Measurements from ENCODE around the gene NHEJ1. TPM values are rescaled to one million over a fixed set of nuclear protein-coding genes. Genes with fewer than 3 reads are reported as not detected.

The NHEJ1 gene
- total RNA-seq, 1 donor from 2014 or later, result 16.4 TPM

GRCh38 chr2:219123356-219124135 is 37.1 kb downstream of the NHEJ1 start:
- no peak for DNase-seq (ENCODE audit: low read depth, low spot score)

DNA sequence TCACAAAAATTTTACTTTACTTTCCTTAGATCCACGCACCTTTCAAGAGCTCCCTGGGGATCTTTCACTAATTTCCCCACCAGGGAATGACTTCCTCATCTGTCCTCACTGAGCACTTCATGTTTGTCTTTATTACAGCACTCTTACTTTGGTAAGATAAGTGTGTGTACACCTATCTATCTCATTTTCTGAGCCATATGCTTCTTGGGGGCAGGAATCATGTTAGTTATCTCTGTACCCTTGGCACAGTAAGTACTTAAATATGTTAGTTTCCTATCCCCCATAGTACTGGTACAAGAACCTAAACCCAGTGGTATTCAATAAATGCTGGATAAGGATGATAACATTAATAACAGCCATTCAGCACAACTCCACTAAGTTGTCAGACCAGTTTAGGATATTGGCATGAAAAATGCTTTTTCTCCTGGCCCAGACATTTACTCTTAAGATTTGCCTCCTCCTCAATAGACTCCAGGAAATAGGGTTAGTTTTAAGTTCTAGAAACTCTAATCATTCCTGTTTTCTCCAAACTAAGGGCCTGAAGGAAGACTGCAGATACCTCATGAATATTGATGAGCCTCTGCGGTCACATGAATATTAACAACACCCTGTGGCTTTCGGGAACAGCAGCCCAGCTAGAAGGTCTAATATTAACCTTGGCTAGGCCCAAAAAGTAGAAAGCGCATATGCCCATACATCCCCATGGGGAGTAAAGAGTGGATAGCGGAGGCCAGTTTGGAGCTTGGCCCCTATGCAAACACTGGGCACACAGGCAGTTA is 38.2 kb downstream of the NHEJ1 start:
- no peak for DNase-seq (ENCODE audit: low read depth, low spot score)

GRCh38 chr2:219120082-219120481 is 40.5 kb downstream of the NHEJ1 start:
- no peak for DNase-seq (ENCODE audit: low read depth, low spot score)

- DNase-seq (ENCODE audit: low read depth, low spot score), result peak; percentile 8
These were observed 41.1 kb downstream of the NHEJ1 start for GRCh38 chr2:219119422-219120043.

DNA sequence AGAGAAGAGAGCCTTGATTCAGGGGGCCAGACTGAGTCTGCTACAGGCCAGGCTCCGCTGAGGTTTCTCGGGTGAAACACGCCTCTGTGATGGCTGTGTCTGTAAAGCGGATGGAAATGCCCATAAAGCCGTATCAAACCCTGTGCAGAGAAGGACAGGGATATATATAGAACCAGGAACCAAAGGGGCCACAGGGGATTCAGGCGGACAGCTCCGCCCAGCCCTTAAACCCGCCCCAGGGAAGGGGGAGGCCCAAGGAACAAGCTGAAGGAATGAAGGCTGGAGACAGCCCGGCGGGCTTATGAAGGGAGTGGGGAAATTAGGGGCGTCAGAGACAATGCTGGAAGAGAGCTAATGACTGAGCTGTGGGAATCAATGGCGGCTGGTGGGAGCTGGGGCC is 42.1 kb downstream of the NHEJ1 start:
- DNase-seq (ENCODE audit: low read depth, low spot score), result no peak

DNA sequence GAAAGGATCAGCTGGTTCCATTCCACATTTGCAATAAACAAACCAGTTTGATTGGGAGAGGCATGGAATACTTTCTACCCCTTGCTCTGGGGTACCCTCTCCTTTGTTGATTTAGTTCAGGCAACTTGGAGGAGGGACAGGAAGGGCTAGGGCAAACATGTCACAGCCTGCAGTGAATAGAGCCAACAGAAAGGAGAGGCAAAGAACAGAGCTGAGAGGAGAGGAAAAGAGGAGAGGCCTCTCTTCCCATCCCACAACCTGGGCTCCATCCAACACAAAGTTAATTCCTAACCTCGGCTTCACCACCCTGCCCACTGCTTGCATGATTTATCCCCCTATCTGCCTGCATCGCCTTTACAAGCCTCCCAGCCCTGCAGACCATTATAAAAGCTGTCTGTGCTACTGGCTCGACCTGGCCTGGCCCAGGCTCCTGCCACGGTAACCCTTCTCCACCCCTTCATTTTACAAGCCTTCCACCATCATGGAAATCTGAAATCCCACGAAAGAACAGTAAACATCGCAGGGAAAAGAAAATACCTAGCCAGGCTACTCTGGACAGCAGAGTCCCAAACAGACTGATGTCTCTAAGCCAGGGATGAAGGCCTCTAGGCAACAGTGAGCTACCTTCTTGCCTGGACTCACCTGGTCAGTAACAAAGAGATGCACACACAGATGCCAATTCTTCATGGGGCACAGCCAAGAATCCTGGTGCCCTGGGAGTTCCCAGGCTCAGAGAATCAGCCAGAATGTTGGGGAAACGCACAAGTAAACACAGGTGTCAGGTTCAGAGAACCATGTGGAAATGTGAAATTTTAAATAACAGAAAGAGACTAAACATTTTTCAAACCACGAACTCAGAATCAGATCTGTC is 43.6 kb downstream of the NHEJ1 start:
- DNase-seq (ENCODE audit: low read depth, low spot score), result no peak

DNA sequence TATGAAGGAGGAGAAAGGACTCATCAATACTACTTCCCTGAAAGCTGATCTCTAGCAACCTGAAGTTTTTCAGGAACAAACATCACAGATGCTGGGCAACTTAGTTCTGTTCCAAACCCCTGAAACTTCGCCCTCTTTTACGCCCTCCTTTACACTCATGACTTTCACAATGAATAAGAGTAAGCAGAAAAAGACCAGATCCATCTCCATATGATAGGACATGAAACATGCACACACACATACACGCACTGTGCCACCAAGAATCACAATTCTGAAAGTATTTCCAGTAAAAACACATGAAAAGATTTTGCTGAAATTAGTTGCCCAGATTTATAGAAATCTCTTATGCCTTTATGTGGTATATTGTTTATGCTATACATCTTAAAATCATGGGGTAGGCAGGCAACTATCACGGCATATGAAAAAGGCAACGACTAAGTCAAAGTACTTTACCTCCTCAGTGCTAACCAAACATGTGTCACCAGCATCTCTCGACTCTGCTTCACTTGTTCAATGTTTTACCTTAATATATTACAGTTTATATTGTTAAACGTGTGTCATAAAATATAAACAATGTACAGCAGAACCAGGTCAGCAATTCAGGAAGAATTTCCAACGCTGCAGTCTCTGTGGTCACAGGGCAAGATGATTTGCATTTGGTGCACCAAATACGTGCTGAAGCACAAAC is 47.8 kb downstream of the NHEJ1 start:
- DNase-seq (ENCODE audit: low read depth, low spot score), result no peak

DNA sequence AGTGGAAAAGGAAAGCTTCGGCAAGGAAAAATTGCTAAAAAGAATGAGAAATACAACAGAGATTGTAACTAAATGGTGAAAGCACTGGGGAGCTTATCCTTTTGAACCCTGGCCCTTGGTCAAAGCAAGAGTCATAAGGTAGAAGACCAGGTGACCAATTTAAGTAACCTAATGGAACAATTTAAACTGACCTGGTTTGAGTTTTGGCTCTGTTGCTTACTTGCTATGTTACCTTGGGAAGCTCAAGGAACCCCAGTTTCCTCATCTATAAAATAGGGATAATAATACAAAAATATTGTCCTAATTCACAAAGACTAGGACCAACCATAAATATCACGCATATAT is 48.6 kb downstream of the NHEJ1 start:
- DNase-seq (ENCODE audit: low read depth, low spot score), result no peak

- no peak for DNase-seq (ENCODE audit: low read depth, low spot score)
These were observed 49.1 kb downstream of the NHEJ1 start for GRCh38 chr2:219111375-219112061.

GRCh38 chr2:219109471-219109870 is 51.1 kb downstream of the NHEJ1 start:
- DNase-seq (ENCODE audit: low read depth, low spot score), result no peak

DNA sequence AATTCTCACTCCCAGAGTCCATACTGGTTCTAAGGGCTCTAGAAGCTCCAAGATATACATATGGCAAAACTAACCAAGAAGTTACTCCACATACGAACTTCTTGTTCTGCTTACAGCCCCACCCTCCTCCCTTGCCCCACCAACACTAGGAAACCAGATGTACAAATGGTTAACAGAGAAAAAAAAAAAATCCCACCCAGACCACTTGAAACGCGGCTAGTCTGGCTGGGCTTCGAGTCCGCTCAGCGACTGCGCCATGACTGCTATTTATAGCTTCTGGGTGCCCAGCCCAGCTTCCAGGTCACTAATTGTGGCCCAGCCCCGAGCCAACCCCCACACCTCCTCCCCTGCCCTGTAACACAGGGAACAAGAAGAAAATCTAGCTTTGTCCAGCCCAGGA is 52.9 kb downstream of the NHEJ1 start:
- DNase-seq (ENCODE audit: low read depth, low spot score), result no peak

DNA sequence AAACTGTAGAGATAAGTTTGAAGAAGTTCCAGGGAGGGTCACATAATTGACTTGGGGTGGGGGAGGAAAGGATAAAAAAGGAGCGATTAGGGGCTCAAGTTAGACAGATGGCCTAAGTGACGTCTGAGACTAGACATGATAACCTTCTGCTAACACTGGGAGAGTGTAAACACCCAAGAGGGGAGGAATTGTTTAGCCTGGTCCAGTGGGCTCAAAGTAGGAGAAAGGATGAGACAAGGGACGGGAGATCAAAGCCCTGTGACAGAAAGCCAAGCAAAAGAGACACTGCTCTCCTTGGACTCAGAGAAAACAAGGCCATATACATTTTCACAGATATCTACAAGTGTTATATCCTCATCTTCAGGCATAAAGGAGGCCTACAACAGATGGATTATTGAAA is 54.4 kb downstream of the NHEJ1 start:
- no peak for DNase-seq (ENCODE audit: low read depth, low spot score)

DNA sequence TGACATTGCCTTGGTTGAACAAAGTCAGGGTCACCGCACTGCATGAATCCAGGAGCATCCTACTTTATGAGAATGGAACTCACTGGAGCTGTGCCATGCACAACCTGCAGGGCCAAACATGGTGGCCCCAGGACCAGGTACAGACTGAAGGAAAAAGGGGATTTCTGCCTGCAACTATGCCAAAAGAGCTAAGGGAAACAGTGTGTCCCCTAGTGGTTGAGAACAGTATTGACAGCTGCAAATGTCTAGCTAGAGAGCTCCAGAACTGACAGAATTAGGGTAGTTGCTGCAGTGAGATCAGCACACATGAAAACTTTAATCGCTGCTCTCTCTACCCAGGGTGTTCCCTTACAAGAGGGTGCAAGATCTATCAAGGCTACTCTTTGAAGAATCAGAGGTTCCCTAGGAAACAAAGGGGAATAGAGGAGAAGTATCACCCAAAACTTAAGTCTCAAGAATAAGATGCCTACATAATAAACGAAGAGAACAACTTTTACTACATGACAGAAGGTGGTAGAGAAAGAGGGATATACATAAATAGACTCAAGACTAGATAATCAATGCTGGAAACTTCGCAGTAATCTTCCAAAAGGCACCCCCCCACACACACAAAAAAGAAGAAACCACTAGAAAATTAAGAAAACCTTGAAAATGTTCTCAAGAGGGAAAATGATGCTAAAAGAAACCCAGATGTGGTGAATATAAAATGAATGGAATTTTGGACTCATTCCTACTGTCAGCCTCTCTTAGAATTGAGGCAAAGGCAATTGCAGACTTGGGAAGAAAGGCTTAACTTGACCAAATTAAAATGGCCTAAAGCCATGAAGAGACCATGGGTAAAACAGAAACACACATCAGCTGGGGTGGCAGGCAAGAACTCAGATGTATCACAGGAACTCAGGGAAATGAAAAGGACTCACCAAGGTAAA is 56.2 kb downstream of the NHEJ1 start:
- no peak for DNase-seq (ENCODE audit: low read depth, low spot score)

- DNase-seq (ENCODE audit: low read depth, low spot score), result no peak
These were observed 61.3 kb downstream of the NHEJ1 start for GRCh38 chr2:219099329-219099728.

DNA sequence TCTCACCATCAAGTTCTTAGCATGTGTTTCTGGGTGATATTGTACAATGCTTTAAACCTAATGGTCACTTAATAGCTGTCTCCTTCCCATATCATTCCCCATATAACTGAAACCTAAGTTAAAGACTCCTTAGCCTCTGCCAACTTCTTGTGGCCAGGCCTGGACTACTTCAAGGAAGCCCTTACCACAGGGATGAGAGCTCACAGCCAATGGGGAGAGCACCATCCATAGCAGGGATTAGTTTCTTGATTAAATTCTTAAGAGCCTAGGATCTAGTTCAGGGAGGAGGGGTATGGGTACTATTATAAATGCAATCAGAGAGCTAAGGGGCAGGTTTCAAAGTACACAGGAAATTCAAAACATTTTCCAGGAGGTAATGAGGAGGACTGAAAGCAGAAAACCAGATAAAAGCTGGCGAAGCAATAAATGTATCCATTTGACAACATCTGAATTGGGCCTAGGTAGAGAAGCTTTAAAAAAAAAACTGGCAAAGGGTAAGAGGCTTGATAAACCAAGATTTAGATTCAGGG is 65.1 kb downstream of the NHEJ1 start:
- DNase-seq (ENCODE audit: low read depth, low spot score), result no peak

- DNase-seq (ENCODE audit: low read depth, low spot score), result no peak
These were observed 66.4 kb downstream of the NHEJ1 start for GRCh38 chr2:219094171-219094570.

DNA sequence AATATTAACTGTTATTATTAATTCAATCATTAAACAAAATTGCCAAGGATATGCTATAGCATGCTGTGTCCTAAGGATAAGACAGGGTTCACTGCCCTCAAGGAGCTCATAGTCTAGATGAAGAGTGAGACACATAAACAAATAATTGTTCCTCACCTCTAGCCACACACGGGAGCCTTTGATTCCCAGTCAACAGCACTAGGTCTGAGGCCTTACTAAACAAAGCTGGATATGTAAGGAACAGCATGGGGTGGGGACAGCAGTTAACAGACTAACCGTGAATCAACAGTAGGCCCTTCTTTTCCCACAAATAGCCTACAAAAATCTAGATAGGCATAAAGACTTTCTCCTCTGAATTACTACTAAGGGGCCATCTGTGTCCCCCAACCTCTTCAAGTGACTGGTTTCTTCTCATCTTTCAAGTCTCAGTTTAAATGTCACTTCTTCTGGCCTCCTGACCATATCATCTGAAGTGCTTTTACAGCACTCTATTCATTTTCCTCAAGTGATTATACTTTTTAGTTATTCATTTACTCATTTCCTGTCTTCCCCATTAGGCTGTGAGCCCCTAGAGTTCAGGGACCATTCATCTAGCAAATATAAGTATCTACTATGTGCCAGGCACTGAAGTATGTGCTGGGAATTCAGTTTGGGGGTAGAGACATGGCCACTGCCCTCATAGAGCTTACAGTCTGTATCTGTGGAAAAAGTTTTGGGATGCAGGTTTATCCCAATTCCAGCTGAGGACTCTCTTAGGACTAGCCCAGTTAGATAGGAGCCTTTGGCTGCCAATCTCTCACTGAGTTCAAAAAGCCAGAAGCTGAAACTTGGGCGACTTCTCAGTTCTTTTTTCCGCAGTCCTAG is 69.9 kb downstream of the NHEJ1 start:
- DNase-seq (ENCODE audit: low read depth, low spot score), result no peak

DNA sequence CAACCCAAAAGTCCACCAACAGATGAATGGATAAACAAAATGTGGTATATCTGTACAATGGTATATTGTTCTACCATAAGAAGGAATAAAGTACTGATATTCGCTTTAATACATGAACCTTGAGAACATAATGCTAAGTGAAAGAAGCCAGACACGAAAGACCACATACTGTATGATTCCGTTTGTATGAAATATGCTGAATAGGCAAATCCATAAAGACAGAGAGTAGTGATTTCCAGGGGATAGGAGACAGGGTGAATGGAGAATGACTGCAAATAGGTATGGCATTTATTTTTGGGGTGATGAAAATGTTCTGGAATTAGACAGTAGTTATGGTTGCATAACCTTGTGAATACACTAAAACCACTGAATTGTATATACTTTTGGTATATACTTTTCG is 71.3 kb downstream of the NHEJ1 start:
- DNase-seq (ENCODE audit: low read depth, low spot score), result no peak
